ENCODE data around the gene AKAP3.

Gene AKAP3

GRCh38 chr12:4626543-4626942 lies 22.3 kb downstream of the AKAP3 start:
- H4K20me1 ChIP-seq (ENCODE audit: insufficient read depth, low read length, poor library complexity, severe bottlenecking), result no peaks in the 10 kb centered on the region
- no peaks in the 10 kb centered on the region for H3K4me1 ChIP-seq (ENCODE audit: insufficient read depth, low read length, poor library complexity, severe bottlenecking)
- no peak overlapping the region for H3K4me3 ChIP-seq (ENCODE audit: low read length, poor library complexity, severe bottlenecking)
- no peaks in the 10 kb centered on the region for H3K36me3 ChIP-seq (ENCODE audit: insufficient read depth, low read length)
- H3K4me2 ChIP-seq (ENCODE audit: low read depth, low read length, poor library complexity, severe bottlenecking), result no peak overlapping the region
- no peaks in the 10 kb centered on the region for H3K27me3 ChIP-seq (ENCODE audit: insufficient read depth, low read length, poor library complexity, severe bottlenecking)
- H2AFZ ChIP-seq (ENCODE audit: low read length), result no peak overlapping the region
- TF ChIP-seq CTCF (conservative IDR thresholded peaks at IDR 0.05; ENCODE audit: low read length) (no peak), EZH2phosphoT487 (IDR thresholded peaks at IDR 0.05; ENCODE audit: borderline replicate concordance) (no peak)
- no peak overlapping the region for H3K9ac ChIP-seq (ENCODE audit: low read depth, low read length, poor library complexity, severe bottlenecking)
- no peaks in the 10 kb centered on the region for H3F3A ChIP-seq (ENCODE audit: low read depth)
- H3K9me3 ChIP-seq (ENCODE audit: insufficient read depth, low read depth, low read length), result no peaks in the 10 kb centered on the region
- no peaks in the 10 kb centered on the region for H3K9me2 ChIP-seq (replicated peaks; ENCODE audit: low read depth, low read length)
- H3K79me2 ChIP-seq (ENCODE audit: insufficient read depth, low read length), result no peaks in the 10 kb centered on the region

DNA sequence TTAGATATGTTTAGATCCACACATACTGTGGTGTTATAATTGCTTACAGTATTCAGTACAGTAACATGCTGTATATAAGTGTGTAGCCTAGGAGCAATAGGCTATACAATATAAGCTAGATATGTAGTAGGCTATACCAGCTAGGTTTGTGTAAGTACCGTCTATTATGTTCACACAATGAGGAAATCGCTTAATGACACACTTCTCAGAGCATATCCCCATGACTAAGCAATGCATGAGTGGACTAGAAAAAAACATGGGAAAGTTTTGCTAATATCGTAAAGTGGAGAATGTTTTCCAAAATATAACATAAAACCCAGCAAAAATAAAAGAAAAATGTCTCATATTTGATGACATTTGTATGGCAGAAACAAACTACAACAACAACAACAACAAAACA lies 27.3 kb downstream of the AKAP3 start:
- Histone ChIP-seq H3K27me3 (ENCODE audit: insufficient read depth, low read length, poor library complexity, severe bottlenecking) (no peaks in the 10 kb centered on the region), H3K4me3 (ENCODE audit: low read length, poor library complexity, severe bottlenecking) (no peak overlapping the region), H3K9ac (ENCODE audit: low read depth, low read length, poor library complexity, severe bottlenecking) (no peak overlapping the region), H4K20me1 (ENCODE audit: insufficient read depth, low read length, poor library complexity, severe bottlenecking) (no peaks in the 10 kb centered on the region), H3K9me3 (ENCODE audit: insufficient read depth, low read depth, low read length) (no peaks in the 10 kb centered on the region), H3F3A (ENCODE audit: low read depth) (no peaks in the 10 kb centered on the region), H3K4me1 (ENCODE audit: insufficient read depth, low read length, poor library complexity, severe bottlenecking) (no peaks in the 10 kb centered on the region), H3K4me2 (ENCODE audit: low read depth, low read length, poor library complexity, severe bottlenecking) (no peak overlapping the region), H3K9me2 (replicated peaks; ENCODE audit: low read depth, low read length) (no peaks in the 10 kb centered on the region), H2AFZ (ENCODE audit: low read length) (no peak overlapping the region), H3K79me2 (ENCODE audit: insufficient read depth, low read length) (no peaks in the 10 kb centered on the region), H3K36me3 (ENCODE audit: insufficient read depth, low read length) (no peaks in the 10 kb centered on the region)
- TF ChIP-seq EZH2phosphoT487 (IDR thresholded peaks at IDR 0.05; ENCODE audit: borderline replicate concordance) (no peak), CTCF (conservative IDR thresholded peaks at IDR 0.05; ENCODE audit: low read length) (no peak)

- Histone ChIP-seq H3K9me3 (ENCODE audit: insufficient read depth, low read depth, low read length) (no peaks in the 10 kb centered on the region), H3K4me2 (ENCODE audit: low read depth, low read length, poor library complexity, severe bottlenecking) (no peak overlapping the region), H3K4me3 (ENCODE audit: low read length, poor library complexity, severe bottlenecking) (no peak overlapping the region), H3F3A (ENCODE audit: low read depth) (no peaks in the 10 kb centered on the region), H2AFZ (ENCODE audit: low read length) (no peak overlapping the region), H3K27me3 (ENCODE audit: insufficient read depth, low read length, poor library complexity, severe bottlenecking) (no peaks in the 10 kb centered on the region), H3K36me3 (ENCODE audit: insufficient read depth, low read length) (peaks cover 41% of the 10 kb centered on the region; the same call in 1 of the 2 replicates), H4K20me1 (ENCODE audit: insufficient read depth, low read length, poor library complexity, severe bottlenecking) (no peaks in the 10 kb centered on the region), H3K9ac (ENCODE audit: low read depth, low read length, poor library complexity, severe bottlenecking) (no peak overlapping the region), H3K9me2 (replicated peaks; ENCODE audit: low read depth, low read length) (no peaks in the 10 kb centered on the region), H3K4me1 (ENCODE audit: insufficient read depth, low read length, poor library complexity, severe bottlenecking) (no peaks in the 10 kb centered on the region), H3K79me2 (ENCODE audit: insufficient read depth, low read length) (no peaks in the 10 kb centered on the region)
- TF ChIP-seq CTCF (conservative IDR thresholded peaks at IDR 0.05; ENCODE audit: low read length), result no peak
- no peak for TF ChIP-seq EZH2phosphoT487 (IDR thresholded peaks at IDR 0.05; ENCODE audit: borderline replicate concordance)
Measured at GRCh38 chr12:4615667-4616066, 33.2 kb downstream of the AKAP3 start.

All from Loucy (cell line).